ENCODE measurements around the gene GPER1. TPM values are rescaled to one million over a fixed set of nuclear protein-coding genes. Genes with fewer than 3 reads are reported as not detected.

The GPER1 gene
- total and polyA plus RNA-seq, 2 experiments from 2014 or later: 0.89 TPM; not detected in 1

- Histone ChIP-seq H4K20me1 (replicated peaks; ENCODE audit: insufficient read depth) (no peaks in the 10 kb centered on the region), H3K79me2 (replicated peaks; ENCODE audit: insufficient read depth) (0 out of 2 replicates have a peak, but pooled peaks cover 7% of the 10 kb centered on the region), H2AFZ (no peak overlapping the region), H3K4me1 (ENCODE audit: insufficient read depth) (peaks cover 9% of the 10 kb centered on the region; the same call in 1 of the 2 replicates), H3K36me3 (ENCODE audit: insufficient read depth) (no peaks in the 10 kb centered on the region), H3F3A (replicated peaks; ENCODE audit: low read depth) (0 out of 2 replicates have a peak, but pooled peaks cover 5% of the 10 kb centered on the region), H3K27ac (ENCODE audit: low read depth) (no peak overlapping the region), H3K27me3 (ENCODE audit: insufficient read depth) (no peaks in the 10 kb centered on the region), H3K4me3 (no peak overlapping the region), H3K4me2 (no peak overlapping the region), H3K9me2 (ENCODE audit: insufficient read depth) (no peaks in the 10 kb centered on the region)
- DNase-seq (ENCODE audit: low spot score) (no peak), ATAC-seq (no peak)
- peaks cover 5% of the 10 kb centered on the region for H3K36me3 Mint-ChIP-seq (ENCODE audit: low read depth)
- no peak overlapping the region for H3K4me3 Mint-ChIP-seq
- peaks cover 9% of the 10 kb centered on the region for H3K27me3 Mint-ChIP-seq (ENCODE audit: insufficient read depth, low read depth, poor library complexity)
- peaks cover 20% of the 10 kb centered on the region for H3K4me1 Mint-ChIP-seq
- TF ChIP-seq NANOG (IDR thresholded peaks at IDR 0.05; ENCODE audit: borderline replicate concordance) (no peak), EZH2 (IDR thresholded peaks at IDR 0.05; ENCODE audit: low read depth, unreplicated experiment) (no peak), CREB1 (CRISPR knock-in tag; IDR thresholded peaks at IDR 0.05; ENCODE audit: low read depth) (no peak), EZH2phosphoT487 (IDR thresholded peaks at IDR 0.05; ENCODE audit: unreplicated experiment) (no peak), ZNF462 (CRISPR knock-in tag; IDR thresholded peaks at IDR 0.05) (no peak), POLR2AphosphoS5 (IDR thresholded peaks at IDR 0.05; ENCODE audit: low read depth) (no peak), ZNF331 (CRISPR knock-in tag; IDR thresholded peaks at IDR 0.05; ENCODE audit: low read depth) (no peak), REST (IDR thresholded peaks at IDR 0.05; ENCODE audit: unreplicated experiment) (no peak), ZNF114 (CRISPR knock-in tag; IDR thresholded peaks at IDR 0.05) (no peak), STAT1 (IDR thresholded peaks at IDR 0.05; ENCODE audit: unreplicated experiment) (no peak), CTCF (conservative IDR thresholded peaks at IDR 0.05; ENCODE audit: low read depth in 2 of 2) (no peak), ETS1 (IDR thresholded peaks at IDR 0.05) (no peak), JUNB (IDR thresholded peaks at IDR 0.05; ENCODE audit: unreplicated experiment) (no peak)
- H3K9me3 Mint-ChIP-seq: peaks cover 7% of the 10 kb centered on the region; the same call in 1 of the 3 replicates
- H3K27ac Mint-ChIP-seq: no peak overlapping the region
Measured at GRCh38 chr7:1064581-1064980, 23.3 kb upstream of the GPER1 start.
